CD1c-positive myeloid dendritic cell (primary cell): ENCODE measurements around the gene DSE.
"Not testable (repeated sequence)": the region's sequence is repeated elsewhere in the genome, so short reads cannot be mapped to it uniquely, and the experiment has no call there.

ENCODE experiments used
- DNase-seq: peaks from one replicate; pipeline ENCODE4 v3.0.0-alpha.2; 2016; ENCODE audit errors: extremely low spot score

DSE gene

DNA sequence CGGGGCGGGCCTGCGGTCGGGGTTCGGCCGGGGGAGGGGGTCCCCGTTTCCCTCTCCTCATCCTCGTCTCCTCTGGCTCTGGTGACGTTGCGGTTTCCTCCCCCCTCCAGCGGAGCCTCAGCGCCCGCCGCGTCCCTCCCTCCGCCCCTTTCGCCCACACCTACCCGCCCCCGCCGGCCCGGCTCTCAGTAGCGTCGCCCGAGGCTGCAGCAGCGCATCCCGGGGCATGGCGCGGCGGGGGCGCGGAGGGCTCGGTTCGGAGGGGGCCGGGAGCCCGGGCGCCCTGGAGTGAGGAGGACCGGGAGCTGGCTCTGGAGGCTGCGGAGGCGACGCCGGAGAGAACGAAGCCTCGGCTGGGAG lies at the start of gene DSE:
TSS of gene DSE (plus strand) at position 188 of the 360 bp plus-strand sequence. CDS start 28,304 bp downstream, outside the sequence.
- peak; percentile 81 for DNase-seq

DNA sequence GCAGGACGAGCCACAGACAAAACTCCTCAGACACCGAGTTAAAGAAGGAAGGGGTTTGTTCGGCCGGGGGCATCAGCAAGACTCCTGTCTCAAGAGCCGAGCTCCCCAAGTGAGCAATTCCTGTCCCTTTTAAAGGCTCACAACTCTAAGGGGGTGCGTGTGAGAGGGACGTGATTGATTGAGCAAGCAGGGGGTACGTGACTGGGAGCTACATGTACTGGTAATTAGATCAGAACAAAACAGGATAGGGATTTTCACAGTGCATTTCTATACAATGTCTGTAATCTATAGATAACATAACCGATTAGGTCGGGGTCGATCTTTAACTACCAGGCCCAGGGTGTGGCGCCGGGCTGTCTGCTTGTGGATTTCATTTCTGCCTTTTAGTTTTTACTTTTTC lies 48.8 kb upstream of the DSE start:
- not testable (repeated sequence) for DNase-seq

DNA sequence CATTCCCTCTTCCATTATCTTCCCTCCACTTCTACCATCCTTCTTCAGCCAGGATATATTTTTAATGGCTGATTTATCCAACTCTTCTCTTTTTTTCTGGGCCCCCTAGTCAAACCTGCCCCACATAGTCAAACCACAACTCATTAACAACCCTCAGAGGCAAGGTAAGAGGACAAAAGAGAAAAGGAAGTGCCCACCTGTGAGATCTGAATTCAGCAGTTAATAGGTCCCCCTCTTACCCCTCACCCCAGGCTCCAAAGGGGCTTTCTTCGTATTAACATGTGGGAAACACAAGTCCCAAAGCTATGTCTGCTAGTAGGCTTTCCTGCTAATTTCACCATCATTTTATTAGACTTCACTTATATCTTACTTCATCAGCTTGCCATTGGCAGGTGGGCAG lies 46.9 kb upstream of the DSE start:
- no peak for DNase-seq

DNA sequence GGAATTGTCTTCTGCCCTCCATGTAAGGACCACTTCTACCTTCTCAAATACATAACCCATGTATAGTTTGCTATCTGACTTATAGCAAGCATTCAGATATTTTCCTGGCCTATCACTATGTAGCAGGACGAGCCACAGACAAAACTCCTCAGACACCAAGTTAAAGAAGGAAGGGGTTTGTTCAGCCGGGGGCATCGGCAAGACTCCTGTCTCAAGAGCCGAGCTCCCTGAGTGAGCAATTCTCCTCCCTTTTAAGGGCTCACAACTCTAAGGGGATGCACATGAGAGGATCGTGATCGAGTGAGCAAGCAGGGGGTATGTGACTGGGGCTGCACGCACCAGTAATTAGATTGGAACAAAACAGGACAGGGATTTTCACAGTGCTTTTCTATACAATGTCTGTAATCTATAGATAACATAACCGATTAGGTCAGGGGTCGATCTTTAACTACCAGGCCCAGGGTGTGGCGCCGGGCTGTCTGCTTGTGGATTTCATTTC lies 45.1 kb upstream of the DSE start:
- DNase-seq, result not testable (repeated sequence)

DNA sequence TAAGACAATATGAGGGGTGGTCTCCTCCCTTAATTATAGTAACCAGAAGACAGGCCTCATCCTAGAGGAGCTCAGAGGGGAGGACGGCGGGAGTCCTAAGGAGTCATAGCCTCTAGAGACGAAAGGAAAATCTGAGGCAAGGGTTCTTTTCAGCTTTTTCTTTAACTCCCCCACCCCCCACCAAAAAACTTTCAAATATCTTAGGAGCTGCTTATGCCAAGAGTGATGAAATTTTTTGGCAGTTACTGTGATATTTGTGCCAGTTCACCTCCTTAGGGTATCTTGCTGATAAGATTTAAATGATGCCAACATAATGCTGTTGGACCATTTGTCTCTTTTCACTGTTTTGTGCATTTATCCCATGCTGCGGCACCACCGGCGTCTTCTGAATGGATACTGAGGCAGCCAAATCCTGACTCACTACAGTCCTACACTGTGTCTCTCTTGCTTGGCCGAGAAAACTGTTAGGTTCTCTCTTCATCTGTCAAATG lies 44.5 kb upstream of the DSE start:
- DNase-seq, result no peak

DNA sequence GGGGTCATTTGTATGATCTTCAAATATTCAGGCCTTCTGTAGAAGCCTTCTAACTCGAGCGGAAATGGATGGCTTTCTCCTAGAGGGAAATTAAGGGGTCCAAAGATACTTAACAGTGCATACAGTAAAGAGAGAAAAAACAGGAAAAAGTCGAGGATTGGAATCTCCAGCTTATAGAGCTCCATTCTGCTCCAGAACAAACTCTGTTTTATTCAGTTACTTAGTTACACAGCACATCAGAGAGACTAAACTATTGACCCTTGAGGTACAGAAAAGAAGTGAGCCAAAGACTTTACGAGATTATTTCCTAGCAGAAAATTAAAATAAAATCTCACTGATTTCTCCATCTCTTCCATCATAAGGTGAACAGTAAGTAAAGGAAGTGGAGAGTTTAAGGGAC lies 43.8 kb upstream of the DSE start:
- no peak for DNase-seq

DNA sequence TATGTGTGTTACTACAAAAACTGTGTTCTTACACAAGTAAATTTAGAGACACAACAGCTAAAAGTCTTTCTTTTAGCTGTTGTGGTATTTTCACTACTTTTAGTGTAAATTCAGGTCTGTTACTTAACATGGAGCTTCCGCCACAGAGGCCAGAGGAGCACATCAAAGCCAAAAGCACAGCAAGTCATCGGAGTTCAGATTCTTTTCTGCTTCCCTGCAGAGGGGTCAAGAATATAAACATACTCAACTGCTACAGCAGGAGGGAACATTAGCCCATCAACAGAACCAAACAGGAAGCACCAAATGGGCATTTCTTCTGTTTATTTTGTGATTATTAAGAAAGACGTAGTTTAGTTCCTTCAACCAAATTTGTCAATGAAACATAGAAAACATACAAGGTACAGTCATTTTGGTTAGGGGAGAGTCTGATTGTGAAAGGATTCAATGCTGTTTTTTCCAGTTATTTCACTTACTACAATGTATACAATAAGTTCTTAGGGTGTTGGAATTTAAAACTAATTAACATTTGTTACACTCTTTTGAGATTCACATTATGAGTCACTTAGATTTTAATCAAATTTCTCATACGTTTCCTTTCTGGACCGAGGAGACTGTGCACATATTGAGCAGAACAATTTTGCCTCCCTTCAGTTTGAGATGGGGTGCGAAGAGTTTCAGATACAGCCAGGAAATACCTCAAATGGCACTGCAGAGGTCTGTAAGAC lies 42.8 kb upstream of the DSE start:
- DNase-seq, result no peak

DNA sequence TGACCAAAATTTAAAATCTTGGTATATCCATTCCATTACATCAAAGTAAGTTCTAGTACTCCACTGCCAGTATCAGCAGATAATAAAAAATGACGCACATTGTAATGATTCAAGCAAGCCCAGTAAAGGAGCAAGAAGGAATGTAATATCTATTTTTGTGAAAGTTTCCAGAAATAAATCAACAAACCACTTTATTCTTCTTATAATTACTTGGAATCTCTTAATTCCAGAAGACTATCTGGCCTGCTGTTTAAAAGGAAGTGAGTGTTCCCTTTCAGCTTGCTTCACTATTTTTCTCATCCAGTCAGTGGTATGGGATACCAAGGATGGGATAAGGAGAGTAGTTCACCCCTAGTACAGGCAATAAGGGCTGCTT lies 42.2 kb upstream of the DSE start:
- no peak for DNase-seq

DNA sequence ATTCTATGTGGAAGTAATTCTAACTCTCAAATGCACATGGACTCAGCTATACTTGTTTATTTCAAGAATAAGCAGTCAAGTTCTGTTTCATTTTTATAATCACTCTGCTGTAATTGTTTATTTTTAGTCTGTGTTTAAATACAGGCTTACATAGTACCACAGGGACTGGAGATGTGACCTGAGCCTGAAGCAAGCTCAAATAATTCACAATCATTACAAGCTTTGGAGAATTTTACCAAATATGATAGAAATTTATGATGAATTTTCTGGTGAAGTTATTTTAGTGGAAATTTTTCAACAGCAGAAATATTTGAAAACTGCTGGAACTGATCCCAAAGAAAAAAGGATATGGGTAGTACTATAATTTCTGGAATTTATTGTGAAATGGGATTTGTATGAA lies 41.6 kb upstream of the DSE start:
- no peak for DNase-seq

DNA sequence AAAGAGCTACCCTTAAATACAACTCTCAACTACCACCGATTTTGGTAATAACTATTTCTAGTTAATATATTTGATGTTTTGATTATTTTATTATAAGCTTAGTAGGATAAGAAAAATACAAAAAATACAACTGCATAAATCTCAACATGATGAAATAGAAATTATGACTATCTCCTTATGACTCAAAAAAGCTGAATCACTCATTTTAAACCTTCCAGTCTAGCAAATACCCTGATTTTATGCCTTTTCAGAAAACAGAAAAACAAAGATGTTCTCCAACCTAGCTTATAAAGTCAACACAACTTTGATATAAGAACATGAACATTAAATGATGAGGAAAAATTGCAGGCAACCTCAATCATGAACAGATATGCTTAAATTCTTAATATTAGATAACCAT lies 40.2 kb upstream of the DSE start:
- DNase-seq, result no peak

DNA sequence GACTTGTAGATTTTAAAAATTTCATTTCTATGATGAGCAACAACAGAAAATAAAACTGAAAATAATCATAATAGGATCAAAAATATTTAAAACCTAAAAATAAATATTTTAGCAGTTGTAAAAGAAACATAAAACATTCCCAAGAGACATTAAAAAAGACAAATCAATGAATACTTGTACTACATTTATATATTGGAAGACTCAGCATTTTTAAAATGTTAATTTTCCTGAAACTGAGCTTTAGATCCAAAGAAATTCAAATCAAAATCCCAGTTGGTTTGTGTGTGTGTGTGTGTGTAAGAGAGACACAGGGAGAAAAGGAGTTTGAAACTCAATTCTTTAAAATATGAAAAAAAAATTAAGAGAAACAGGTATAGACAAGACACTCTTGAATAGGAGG lies 38.7 kb upstream of the DSE start:
- no peak for DNase-seq

DNA sequence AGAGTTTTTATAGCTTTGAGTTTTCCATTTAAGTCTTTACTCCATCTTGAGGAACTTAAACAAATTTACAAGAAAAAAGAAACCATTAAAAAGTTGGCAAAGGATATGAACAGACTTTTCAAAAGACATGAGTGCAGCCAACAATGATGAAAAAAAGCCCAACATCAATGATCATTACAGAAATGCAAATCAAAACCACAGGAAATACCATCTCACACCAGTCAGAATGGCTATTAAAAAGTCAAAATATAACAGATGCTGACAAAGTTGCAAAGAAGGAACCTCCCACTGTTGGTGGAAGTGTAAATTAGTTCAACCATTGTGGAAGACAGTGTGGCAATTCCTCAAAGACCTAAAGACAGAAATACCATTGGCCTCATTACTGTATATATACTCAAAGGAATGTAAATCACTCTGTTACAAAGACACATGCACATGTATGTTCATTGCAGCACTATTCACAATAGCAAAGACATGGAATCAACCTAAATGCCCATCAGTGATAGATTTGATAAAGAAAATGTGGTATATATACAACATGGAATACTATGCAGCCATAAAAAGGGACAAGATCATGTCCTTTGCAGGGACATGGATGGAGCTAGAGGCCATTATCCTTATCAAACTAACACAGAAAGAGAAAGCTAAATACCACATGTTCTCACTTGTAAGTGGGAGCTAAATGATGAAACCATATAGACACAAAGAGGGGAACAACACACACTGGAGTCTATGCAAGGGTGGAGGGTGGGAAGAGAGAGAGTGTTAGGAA lies 35.9 kb upstream of the DSE start:
- DNase-seq, result not testable (repeated sequence)

DNA sequence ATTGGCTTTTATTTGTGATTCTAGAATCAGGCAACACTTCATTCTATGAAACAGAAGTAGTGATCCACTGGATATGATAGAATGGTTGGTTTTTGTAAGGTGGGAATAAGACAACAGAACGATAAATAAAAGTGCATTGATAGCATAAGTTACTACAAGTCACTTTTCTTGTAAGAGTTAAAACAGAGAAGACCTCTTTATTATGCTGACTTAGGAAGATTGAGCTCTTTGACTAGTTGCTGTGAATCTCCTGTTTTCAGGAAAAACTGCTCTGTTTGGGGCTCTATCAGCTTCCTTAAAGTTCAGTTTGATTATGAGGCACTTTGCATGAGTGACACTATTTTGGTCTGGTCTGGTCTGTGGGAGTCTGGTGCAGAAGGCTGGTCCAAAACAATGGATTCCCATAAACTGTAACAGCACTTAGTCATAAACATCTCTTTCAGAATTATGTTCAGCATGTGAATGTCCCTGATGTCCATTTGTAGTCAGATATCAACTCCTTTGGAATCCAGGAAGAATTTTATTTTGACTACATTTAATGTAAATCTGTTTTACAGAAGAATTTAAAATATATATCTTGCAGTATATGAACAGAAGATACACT lies 35.0 kb upstream of the DSE start:
- DNase-seq, result no peak

DNA sequence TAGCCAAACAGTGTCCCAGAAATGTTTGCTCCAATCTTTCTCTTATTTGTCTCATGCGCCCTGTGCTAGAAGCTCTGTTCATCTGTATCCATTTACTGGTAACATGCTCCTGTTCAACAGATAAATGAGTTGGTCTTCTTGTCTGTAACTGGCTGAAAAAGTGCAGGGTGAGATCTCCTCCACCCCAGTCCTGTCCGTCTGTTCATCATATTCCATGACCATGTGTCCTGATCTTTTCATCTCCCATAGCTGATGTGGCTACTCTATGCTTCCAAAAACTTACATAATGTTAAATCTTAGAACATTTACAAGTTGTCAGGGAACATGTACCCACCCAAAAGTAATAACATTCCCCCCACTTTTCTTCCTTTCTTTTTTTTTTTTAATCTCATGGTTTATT lies 31.8 kb upstream of the DSE start:
- DNase-seq, result no peak

DNA sequence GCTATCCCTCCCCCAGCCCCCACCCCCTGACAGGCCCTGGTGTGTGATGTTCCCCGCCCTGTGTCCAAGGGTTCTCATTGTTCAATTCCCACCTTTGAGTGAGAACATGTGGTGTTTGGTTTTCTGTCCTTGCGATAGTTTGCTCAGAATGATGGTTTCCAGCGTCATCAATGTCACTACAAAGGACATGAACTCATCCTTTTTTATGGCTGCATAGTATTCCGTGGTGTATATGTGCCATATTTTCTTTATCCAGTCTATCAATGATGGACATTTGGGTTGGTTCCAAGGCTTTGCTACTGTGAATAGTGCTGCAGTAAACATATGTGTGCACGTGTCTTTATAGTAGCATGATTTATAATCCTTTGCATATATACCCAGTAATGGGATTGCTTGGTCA lies 30.1 kb upstream of the DSE start:
- DNase-seq, result not testable (repeated sequence)

DNA sequence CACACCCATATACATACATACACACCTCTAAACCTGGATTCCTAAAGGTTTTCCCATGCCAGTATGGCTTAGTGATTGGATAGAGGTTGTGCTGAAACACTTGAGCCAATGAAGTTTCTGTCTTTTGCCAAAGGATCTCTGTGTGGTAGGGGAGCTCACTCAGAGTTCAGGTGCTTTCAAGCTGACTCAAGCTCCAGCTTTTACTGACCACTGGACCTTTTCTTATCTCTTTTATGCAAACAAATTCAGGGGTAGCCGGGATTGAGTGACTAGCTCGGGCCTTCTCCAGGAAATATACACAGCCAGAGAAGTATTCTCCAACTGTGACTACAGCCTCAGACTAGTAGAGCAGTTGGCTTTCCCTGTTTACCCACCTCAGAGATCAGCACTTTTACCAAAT lies 21.5 kb upstream of the DSE start:
- no peak for DNase-seq

DNA sequence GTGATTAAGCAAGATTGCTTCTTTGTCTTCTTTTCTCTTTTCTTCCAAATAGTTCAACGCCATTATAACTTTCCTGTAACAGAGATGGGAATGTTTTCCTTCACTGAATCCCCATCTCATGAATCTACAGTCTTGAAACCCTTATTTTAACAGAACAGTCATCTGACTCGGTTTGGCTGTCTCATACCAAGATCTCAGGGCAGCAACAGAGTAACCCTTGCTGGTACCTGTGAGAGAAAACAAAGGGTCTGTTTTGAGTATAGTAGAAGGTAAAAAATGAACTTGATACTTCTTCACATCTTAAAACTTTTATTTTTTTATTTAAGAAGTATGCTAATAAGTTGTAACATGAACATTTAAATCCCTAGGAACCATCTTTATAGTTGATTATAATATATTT lies 19.6 kb upstream of the DSE start:
- DNase-seq, result no peak

DNA sequence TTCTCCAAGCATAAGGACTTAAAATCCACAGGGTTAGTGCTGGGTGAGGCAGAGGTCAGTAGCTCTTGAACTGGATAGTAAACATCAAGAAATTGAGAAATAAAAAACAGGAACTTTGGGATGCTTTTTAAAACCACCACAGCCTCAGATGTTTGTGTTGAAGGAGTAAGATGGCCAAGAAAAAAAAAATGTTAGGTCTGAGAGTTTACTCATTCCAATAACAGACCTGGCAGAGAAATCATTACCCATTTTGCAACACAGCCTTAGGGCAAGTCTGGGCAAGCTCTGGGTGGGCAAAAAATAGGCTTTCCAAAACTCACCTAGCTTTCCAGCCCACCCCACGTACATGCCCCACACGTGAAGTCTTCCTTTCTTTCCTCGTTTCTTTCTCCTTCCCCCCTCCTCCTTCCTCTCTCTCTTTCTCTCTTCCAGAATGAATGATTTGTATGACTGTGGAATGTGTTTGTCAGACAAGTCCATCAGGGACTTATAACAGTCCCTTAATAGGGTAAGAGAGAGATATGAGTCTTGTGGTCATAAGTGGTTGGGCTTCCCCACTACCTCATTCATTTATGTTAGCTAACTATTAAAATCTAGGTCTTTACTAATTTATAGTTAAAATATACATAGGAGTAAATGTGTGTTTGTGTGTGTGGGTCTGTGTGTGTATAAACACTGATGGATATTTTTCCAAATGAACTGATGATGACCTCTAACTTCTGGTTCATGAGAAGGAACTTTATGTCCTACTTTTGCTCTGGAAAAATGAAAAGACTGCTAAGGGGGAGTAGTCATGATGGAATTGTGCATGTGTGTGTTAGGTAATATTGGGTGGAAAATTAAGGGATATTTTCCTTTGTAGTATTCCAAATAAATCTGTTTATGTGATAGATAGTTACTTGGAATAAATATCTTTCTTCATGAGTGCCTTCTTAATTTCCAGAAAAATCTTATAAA lies 18.0 kb upstream of the DSE start:
- peak; percentile 61 for DNase-seq

DNA sequence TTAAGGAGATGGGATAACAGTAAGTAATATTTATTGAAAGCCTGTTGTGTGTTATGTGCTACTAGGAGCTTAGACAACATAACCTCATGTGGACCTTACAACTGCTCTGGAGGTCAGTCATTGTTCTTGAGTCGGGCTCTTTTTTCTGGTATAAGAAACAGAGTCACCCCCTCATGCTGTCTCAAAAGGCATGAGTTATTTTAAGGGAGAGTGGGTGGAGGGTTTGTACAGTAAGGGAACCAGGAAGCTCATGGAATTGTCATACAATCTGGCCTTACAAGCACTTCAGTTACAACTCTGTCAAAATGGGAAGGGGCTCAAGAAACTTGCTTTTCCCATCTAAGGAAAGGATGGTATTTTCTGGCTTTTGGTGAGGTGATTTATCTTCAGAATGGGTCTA lies 16.5 kb upstream of the DSE start:
- peak; percentile 69 for DNase-seq

DNA sequence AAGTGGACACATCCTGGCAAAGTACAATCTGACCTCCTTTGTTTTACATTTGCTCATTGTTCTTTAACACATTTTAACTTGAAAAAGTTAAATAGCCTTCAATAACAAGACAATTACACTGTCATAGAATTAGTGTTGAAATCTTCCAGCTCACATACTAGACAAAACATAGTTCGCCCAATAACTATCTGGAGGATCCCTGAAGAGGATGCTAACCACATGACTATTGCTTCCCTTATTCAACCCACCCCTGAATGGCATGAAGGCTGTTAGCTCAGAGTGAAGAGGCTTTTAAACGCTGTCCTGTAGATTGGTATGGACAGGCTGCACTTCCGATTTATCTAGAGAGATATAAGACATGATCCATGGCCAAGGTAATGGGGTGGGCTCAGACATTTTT lies 15.0 kb upstream of the DSE start:
- DNase-seq, result peak; percentile 50

DNA sequence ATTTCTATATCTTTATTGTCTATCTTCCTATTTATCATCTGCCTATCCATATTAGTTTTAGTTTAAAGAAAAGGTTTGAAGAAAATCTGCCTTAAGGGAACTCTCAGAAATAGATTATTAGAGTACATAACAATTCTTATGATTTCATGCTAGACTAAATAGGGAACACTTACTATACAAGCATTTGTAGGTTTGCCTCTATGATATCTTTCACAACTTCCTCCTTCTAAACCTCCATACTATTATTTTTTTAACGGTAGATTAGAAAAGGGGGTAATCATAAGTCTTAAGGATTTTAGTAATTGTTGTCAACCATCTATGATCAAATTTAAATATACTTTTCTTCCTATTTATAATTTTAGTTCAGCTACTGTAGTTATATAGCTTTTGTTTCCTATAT lies 11.6 kb upstream of the DSE start:
- DNase-seq, result no peak

DNA sequence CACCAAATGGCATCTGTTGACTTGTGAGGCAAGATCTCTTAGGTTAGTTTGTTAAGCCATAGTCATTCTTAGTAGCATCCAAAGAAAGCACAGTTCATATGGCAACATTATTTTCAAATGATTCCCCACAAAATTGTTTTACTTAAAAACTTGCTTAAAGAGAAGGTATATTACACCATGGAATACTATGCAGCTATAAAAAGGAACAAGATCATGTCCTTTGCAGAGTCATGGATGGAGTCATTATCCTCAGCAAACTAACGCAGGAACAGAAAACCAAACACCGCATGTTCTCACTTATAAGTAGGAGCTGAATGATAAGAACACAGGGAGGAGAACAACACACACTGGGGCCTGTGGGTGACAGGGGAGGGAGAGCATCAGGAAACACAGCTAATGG lies 10.9 kb upstream of the DSE start:
- DNase-seq, result no peak
